Activated T-helper 1 cell treated with Interleukin-2 at 50 U/mL for 16 hours (primary cell): ENCODE results near the gene DUOX2.
"Not testable (repeated sequence)": the region's sequence is repeated elsewhere in the genome, so short reads cannot be mapped to it uniquely, and the experiment has no call there.

Experiments used
- DNase-seq: peaks from one replicate; pipeline ENCODE4 v3.0.0-alpha.2; 2020; ENCODE audit warnings: low read depth

Gene DUOX2

GRCh38 chr15:45099549-45100165 lies 14.3 kb downstream of the DUOX2 start:
- DNase-seq = no peak

- DNase-seq = no peak
Observed at GRCh38 chr15:45097466-45097865, 16.5 kb downstream of the DUOX2 start.

GRCh38 chr15:45095661-45096060 lies 18.3 kb downstream of the DUOX2 start:
- DNase-seq = no peak

GRCh38 chr15:45094358-45094730 lies 19.6 kb downstream of the DUOX2 start:
- no peak for DNase-seq

- no peak for DNase-seq
Observed at GRCh38 chr15:45093622-45094357, 20.2 kb downstream of the DUOX2 start.

- no peak for DNase-seq
Observed at GRCh38 chr15:45093013-45093412, 21.0 kb downstream of the DUOX2 start.

GRCh38 chr15:45091576-45091975 lies 22.4 kb downstream of the DUOX2 start:
- DNase-seq = no peak

GRCh38 chr15:45091161-45091560 lies 22.8 kb downstream of the DUOX2 start:
- DNase-seq = no peak

- no peak for DNase-seq
Observed at GRCh38 chr15:45089712-45090373, 24.1 kb downstream of the DUOX2 start.

- DNase-seq = no peak
Observed at GRCh38 chr15:45088801-45089711, 24.9 kb downstream of the DUOX2 start.

- no peak for DNase-seq
Observed at GRCh38 chr15:45087513-45087912, 26.5 kb downstream of the DUOX2 start.

- DNase-seq = no peak
Observed at GRCh38 chr15:45084163-45084562, 29.8 kb downstream of the DUOX2 start.

- no peak for DNase-seq
Observed at GRCh38 chr15:45083223-45083622, 30.7 kb downstream of the DUOX2 start.

GRCh38 chr15:45082412-45082811 lies 31.6 kb downstream of the DUOX2 start:
- DNase-seq = not testable (repeated sequence)

- DNase-seq = not testable (repeated sequence)
Observed at GRCh38 chr15:45080593-45080992, 33.4 kb downstream of the DUOX2 start.

GRCh38 chr15:45079628-45080246 lies 34.2 kb downstream of the DUOX2 start:
- not testable (repeated sequence) for DNase-seq

- DNase-seq = not testable (repeated sequence)
Observed at GRCh38 chr15:45079201-45079600, 34.8 kb downstream of the DUOX2 start.

- DNase-seq = not testable (repeated sequence)
Observed at GRCh38 chr15:45077391-45077790, 36.6 kb downstream of the DUOX2 start.

- not testable (repeated sequence) for DNase-seq
Observed at GRCh38 chr15:45075440-45076320, 38.3 kb downstream of the DUOX2 start.

- DNase-seq = not testable (repeated sequence)
Observed at GRCh38 chr15:45073602-45074001, 40.4 kb downstream of the DUOX2 start.

GRCh38 chr15:45069942-45070360 lies 44.0 kb downstream of the DUOX2 start:
- DNase-seq = not testable (repeated sequence)
